Measurements from ENCODE around the gene KDM6A.
"Not testable (repeated sequence)": the region's sequence is repeated elsewhere in the genome, so short reads cannot be mapped to it uniquely, and the experiment has no call there.

The KDM6A gene

GRCh38 chrX:44992775-44993174, 119.8 kb downstream of the KDM6A start:
- H3K4me3 ChIP-seq (ENCODE audit: low read length) = no peak overlapping the region
- no peak for DNase-seq (ENCODE audit: low read depth)
- TF ChIP-seq, protein P1, sequence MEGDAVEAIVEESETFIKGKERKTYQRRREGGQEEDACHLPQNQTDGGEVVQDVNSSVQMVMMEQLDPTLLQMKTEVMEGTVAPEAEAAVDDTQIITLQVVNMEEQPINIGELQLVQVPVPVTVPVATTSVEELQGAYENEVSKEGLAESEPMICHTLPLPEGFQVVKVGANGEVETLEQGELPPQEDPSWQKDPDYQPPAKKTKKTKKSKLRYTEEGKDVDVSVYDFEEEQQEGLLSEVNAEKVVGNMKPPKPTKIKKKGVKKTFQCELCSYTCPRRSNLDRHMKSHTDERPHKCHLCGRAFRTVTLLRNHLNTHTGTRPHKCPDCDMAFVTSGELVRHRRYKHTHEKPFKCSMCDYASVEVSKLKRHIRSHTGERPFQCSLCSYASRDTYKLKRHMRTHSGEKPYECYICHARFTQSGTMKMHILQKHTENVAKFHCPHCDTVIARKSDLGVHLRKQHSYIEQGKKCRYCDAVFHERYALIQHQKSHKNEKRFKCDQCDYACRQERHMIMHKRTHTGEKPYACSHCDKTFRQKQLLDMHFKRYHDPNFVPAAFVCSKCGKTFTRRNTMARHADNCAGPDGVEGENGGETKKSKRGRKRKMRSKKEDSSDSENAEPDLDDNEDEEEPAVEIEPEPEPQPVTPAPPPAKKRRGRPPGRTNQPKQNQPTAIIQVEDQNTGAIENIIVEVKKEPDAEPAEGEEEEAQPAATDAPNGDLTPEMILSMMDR (IDR thresholded peaks at IDR 0.05; ENCODE audit: insufficient read depth, low read depth, low read length, missing control alignments) = no peak

DNA sequence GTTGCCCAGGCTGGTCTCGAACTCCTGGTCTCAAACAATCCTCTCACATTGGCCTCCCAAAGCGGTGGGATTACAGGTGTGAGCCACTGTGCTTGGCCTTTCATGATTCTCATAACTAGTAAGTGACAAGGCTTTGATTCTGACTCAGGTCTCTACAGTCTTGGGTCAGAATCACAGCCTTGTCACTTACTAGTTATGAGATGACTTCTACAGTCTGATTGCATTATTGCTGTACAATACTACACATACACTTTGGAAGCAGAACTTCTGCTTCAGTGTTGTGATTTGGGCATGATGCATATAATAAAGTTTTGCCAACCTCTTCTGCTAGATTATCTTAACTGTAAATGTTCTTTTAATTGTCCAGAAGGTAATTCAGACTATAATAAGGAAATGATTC, 123.3 kb downstream of the KDM6A start:
- no peak overlapping the region for H3K4me3 ChIP-seq (ENCODE audit: low read length)
- DNase-seq (ENCODE audit: low read depth) = no peak
- TF ChIP-seq, protein P1 (IDR thresholded peaks at IDR 0.05; ENCODE audit: insufficient read depth, low read depth, low read length, missing control alignments) = no peak

DNA sequence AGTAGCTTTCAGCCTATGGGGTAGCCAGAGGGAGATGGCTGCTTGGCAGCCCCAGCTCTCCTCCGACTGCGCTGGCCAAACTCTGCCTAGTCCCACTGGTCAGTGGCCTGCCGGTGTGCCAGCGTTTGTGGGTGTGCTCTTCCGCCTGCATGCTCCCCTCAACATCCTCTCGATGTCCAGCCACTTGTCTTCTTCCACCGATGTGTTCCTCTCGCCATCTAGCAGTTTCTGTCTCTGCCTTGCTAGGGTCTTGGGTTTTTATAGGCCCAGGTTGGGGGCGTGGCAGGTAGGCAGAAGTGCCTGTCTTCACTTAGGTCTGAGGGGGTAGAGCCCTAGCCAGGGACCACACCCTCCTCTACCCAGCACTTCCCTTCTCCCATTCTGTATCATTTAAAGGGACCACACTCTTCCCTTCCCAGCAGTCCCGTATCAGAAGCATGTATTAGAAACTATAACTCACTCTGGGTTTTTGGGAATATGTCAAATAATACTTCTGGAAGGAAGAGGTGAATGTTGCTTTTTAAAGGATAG, 124.4 kb downstream of the KDM6A start:
- no peak overlapping the region for H3K4me3 ChIP-seq (ENCODE audit: low read length)
- DNase-seq (ENCODE audit: low read depth) = no peak
- TF ChIP-seq, protein P1 (IDR thresholded peaks at IDR 0.05; ENCODE audit: insufficient read depth, low read depth, low read length, missing control alignments) = no peak

DNA sequence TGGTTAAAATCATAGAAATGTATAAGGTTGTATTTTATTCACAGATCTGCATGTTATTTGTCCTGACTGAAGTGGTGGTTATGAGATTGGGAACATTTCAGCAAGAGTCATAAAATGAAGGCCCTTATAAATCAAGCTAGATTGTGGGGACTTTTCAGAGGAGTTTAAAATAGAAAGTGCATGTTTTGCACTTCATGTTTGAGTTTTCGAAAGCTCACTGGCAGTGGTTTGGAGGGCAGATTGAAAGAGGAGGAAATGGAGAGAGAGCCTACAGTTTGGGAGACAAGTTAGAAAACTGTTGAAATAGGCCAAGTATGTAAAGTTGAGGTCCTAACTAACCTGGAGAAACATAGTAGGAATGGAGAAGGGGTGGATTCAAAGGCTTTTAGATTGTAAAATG, 124.9 kb downstream of the KDM6A start:
- no peak overlapping the region for H3K4me3 ChIP-seq (ENCODE audit: low read length)
- DNase-seq (ENCODE audit: low read depth) = no peak
- TF ChIP-seq, protein P1 (IDR thresholded peaks at IDR 0.05; ENCODE audit: insufficient read depth, low read depth, low read length, missing control alignments) = no peak

GRCh38 chrX:44999237-44999636, 126.2 kb downstream of the KDM6A start:
- peak; percentile 66 for DNase-seq (ENCODE audit: low read depth)
- H3K4me3 ChIP-seq (ENCODE audit: low read length) = not testable (repeated sequence)

DNA sequence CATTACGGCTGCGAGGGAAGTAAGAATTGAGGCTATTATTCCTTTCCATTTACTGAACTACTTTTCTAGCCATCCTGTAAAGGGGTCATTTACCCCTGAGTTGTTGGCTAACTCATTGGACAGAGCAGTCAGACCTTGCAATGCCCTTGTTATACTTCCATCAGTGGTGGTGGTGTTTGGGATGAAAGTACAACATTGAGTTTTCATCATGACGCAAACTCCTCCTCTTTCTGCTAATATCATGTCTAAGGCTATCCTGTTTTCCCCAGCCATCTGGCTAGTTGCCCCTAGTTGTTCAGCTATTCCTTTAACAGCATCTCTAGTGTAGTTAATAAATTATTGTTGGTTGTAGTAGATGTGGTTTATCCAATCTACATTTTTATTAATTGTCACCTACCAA, 126.9 kb downstream of the KDM6A start:
- not testable (repeated sequence) for DNase-seq (ENCODE audit: low read depth); H3K4me3 ChIP-seq (ENCODE audit: low read length)

DNA sequence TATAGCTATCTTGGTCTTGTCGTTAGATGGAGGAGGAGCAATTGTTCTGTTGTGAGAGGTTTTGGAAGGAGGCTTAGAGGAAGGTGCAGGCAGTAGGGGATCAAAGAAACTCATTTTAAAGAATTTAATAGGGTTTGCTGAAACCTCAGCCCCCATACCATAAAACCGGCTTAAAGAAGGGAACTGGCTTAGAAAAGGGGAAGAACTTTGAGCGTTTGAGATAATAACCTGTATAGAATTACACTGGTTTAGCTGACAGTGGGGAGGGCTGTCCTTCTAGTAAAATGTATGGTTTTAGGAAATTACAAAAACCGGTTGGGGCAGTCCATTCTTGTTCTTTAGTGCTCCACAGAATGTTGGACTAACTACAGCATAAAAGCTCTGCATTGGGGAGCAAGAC, 128.1 kb downstream of the KDM6A start:
- no peak overlapping the region for H3K4me3 ChIP-seq (ENCODE audit: low read length)
- TF ChIP-seq, protein P1 (IDR thresholded peaks at IDR 0.05; ENCODE audit: insufficient read depth, low read depth, low read length, missing control alignments) = no peak
- DNase-seq (ENCODE audit: low read depth) = peak; percentile 14

DNA sequence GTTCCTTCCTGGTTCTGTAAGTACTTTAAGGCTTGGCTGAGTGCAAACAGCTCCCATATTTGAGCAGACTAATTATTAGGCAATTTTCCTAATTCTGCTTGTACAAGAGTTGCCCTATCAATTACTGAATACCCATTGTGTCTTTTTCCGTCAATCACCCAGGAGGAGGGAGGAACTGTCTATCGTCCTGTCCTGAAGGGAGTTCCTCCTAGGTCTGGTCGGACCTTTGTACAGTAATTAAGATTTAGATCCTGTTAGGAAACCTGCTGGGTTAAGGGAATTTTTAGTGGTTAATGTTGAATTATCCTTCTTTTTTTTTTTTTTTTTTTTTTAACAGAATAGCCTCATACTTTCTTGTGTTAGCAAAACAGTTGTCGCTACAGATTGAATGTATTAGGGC, 130.1 kb downstream of the KDM6A start:
- DNase-seq (ENCODE audit: low read depth) = no peak

More for the DNA sequence above, 130.1 kb downstream of the KDM6A start:
- no peak overlapping the region for H3K4me3 ChIP-seq (ENCODE audit: low read length)
- TF ChIP-seq, protein P1 (IDR thresholded peaks at IDR 0.05; ENCODE audit: insufficient read depth, low read depth, low read length, missing control alignments) = no peak
